ENCODE measurements around the gene CDC42BPB. TPM values are rescaled to one million over a fixed set of nuclear protein-coding genes. Genes with fewer than 3 reads are reported as not detected.

The CDC42BPB gene
- total and polyA plus RNA-seq, 12 donors = 29.6 to 83.6 (median 69.3) TPM

DNA sequence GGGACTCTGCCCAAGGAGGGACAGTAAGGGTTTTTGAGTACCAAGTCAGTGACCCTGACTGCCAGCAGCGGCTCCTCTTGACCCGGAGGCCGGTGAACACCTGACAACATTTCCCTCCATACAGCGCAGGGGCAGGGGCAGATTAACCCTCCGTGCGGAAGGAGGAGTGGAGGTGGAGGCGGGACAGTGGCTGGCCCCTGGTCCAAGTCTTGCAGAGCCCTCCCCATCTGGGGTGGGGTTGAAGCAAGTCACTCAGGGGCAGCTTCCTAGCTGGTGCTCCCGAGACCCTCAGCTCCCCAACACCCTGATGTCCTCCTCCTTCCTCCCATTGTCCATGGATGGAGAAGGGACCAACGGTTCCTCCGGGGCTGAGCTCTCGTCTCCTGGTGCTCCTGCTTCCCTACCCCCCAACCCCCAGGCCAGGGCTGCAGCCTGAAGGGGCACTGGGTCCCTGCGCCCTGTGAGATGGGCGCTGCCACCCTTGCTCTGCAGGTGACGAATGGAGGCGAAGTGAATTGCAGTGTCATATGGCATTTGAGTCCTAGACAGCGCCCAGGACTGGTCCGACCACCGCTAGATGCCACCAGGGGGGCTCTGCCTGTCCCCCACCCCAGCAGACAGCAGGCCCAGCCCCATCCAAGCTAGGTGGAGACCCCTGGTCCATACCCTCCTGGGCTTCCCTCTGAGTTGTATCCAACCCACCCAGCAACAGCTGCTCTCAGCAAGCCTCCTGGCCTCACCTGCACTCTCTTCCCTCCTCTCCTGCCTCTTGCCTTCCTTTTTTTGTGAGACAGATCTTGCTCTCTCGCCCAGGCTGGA lies 141.8 kb downstream of the CDC42BPB start:
- WGBS, 2 donors = 81 to 86% methylated on average over 18 to 19 of the region's 19 CpGs
- intact Hi-C loops (cut with DNase I) = loop anchor here in 8 of 10 donors (5.0 to 10.0 kb wide), 6 partner anchors 138 to 388 kb away; partner anchors contain the start of gene TRAF3 (in 6 of the 8)
- H3K4me1 ChIP-seq = no peaks in the 10 kb centered on the region
- no peaks in the 10 kb centered on the region for H3K9me3 ChIP-seq
- peaks cover 0 to 12% (median 0%) of the 10 kb centered on the region in 9 donors for H3K36me3 ChIP-seq
- ATAC-seq = no peak
- TF ChIP-seq CTCF (IDR thresholded peaks at IDR 0.05) = no peak
- no peak for DNase-seq
- no peak overlapping the region for H3K4me3 ChIP-seq
- H3K27ac ChIP-seq = no peak overlapping the region
- no peaks in the 10 kb centered on the region for H3K27me3 ChIP-seq

GRCh38 chr14:102914474-102915291 lies 142.7 kb downstream of the CDC42BPB start:
- intact Hi-C loops (cut with DNase I) = loop anchor here in 8 of 10 donors (5.0 to 10.0 kb wide), 6 partner anchors 137 to 387 kb away; partner anchors contain the start of gene TRAF3 (in 6 of the 8)
- no peaks in the 10 kb centered on the region for H3K9me3 ChIP-seq
- DNase-seq (no peak), ATAC-seq (no peak)
- no peak overlapping the region for H3K27ac ChIP-seq
- no peak overlapping the region for H3K4me3 ChIP-seq
- 86 to 90% methylated on average over 26 of the region's 26 CpGs for WGBS, 2 donors
- no peak for TF ChIP-seq CTCF (IDR thresholded peaks at IDR 0.05)
- no peaks in the 10 kb centered on the region for H3K27me3 ChIP-seq
- no peaks in the 10 kb centered on the region for H3K4me1 ChIP-seq
- peaks cover 0 to 12% (median 0%) of the 10 kb centered on the region in 9 donors for H3K36me3 ChIP-seq

DNA sequence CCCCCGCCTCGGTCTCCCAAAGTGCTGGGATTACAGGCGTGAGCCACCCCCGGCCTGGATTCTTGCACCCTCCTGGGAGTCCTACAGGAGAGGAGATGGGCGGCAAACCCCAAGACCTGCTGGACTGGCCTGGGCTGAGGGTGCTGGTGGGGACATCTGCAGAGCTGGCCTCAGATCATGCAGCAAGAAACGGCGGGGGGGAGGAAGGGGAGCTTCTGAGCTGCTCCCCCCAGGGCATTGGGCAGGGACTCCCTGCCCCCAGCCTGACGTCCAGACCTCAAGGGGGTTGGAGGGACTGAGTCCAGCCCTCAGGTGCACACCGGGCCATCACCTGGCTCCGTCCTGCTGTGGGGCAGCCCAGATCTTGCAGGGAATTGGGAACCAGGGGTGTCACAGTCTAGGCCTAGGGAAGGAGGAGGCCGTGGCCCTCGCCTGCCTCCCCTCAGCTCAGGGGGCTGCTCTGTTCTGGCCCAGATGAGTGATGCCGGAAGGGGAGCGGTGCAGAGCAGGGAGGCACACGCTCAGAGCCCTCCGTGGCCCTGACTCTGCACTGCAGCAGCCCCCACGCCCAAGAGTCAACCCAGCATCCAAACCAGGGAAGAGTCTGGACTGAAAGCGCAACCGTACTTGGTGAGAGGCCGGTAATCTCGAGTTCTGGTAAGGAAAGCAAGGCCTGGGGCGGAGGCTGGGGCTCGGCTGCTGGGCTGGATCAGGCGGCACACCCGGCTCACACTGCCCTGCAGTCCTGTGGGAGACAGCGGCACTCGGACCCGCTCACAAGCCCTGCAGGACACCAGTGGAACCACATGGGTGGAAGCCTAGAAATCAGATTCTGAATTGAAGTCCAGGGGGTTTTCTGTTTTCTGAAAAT lies 143.8 kb downstream of the CDC42BPB start:
- H3K27me3 ChIP-seq = no peaks in the 10 kb centered on the region
- no peaks in the 10 kb centered on the region for H3K4me1 ChIP-seq
- no peak for ATAC-seq
- no peaks in the 10 kb centered on the region for H3K9me3 ChIP-seq
- peaks cover 0 to 12% (median 0%) of the 10 kb centered on the region in 9 donors for H3K36me3 ChIP-seq
- no peak overlapping the region for H3K27ac ChIP-seq
- no peak for DNase-seq
- no peak for TF ChIP-seq CTCF (IDR thresholded peaks at IDR 0.05)
- intact Hi-C loops (cut with DNase I) = loop anchor here in 5 of 10 donors (5.0 to 10.0 kb wide), 3 partner anchors 139 to 219 kb away; partner anchors contain the start of gene TRAF3 (in 4 of the 5)
- 90 to 93% methylated on average over 28 of the region's 28 CpGs for WGBS, 2 donors
- no peak overlapping the region for H3K4me3 ChIP-seq
